Mesendoderm (in vitro differentiated cells): Measurements from ENCODE around the gene CATSPERZ.
"Not testable (repeated sequence)": the region's sequence is repeated elsewhere in the genome, so short reads cannot be mapped to it uniquely, and the experiment has no call there.

Experiments
- DNase-seq: peaks from one replicate; pipeline ENCODE4 v3.0.0; 2013
- H2AK5ac ChIP-seq: 2 replicates; pipeline ENCODE4 v1.6.1; 2013; ENCODE audit warnings: low read length, inconsistent platforms
- H2BK120ac ChIP-seq: 2 replicates; pipeline ENCODE4 v1.6.1; 2013; ENCODE audit warnings: low read depth, mild to moderate bottlenecking, low read length, moderate library complexity, mixed read lengths
- H2BK15ac ChIP-seq: replicated peaks from 2 replicates; pipeline ENCODE4 v1.6.1; 2013; ENCODE audit warnings: low read depth, mild to moderate bottlenecking, moderate library complexity
- H2BK5ac ChIP-seq: 2 replicates; pipeline ENCODE4 v1.6.1; 2013; ENCODE audit warnings: low read length, inconsistent platforms
- H3K18ac ChIP-seq: 2 replicates; pipeline ENCODE4 v1.6.1; 2013; ENCODE audit warnings: mild to moderate bottlenecking, low read length, mixed read lengths
- H3K23ac ChIP-seq: one replicate; pipeline ENCODE4 v1.6.1; 2013; ENCODE audit warnings: low read length
- H3K27ac ChIP-seq: 2 replicates; pipeline ENCODE4 v1.5.1; 2013; ENCODE audit warnings: low read depth, mild to moderate bottlenecking, inconsistent platforms, low read length, moderate library complexity
- H3K27me3 ChIP-seq: 2 replicates; pipeline ENCODE4 v1.6.1; 2013; ENCODE audit warnings: low read length, control low read depth, mild to moderate bottlenecking, inconsistent platforms; ENCODE audit not compliant: insufficient read depth, poor library complexity
- H3K36me3 ChIP-seq: 2 replicates; pipeline ENCODE4 v1.6.1; 2013; ENCODE audit warnings: low read length, inconsistent platforms; ENCODE audit not compliant: control insufficient read depth, insufficient read depth
- H3K4ac ChIP-seq: one replicate; pipeline ENCODE4 v1.6.1; 2013; ENCODE audit warnings: low read depth, mild to moderate bottlenecking, low read length, moderate library complexity
- H3K4me1 ChIP-seq: 2 replicates; pipeline ENCODE4 v1.6.1; 2013; ENCODE audit warnings: low read depth, low read length, inconsistent platforms; ENCODE audit not compliant: control insufficient read depth
- H3K4me2 ChIP-seq: 2 replicates; pipeline ENCODE4 v1.6.1; 2013; ENCODE audit warnings: low read length
- H3K4me3 ChIP-seq: 2 replicates; pipeline ENCODE4 v1.5.1; 2013; ENCODE audit warnings: mild to moderate bottlenecking, low read length
- H3K56ac ChIP-seq: one replicate; pipeline ENCODE4 v1.6.1; 2013; ENCODE audit warnings: low read length
- H3K79me1 ChIP-seq: 2 replicates; pipeline ENCODE4 v1.6.1; 2013; ENCODE audit warnings: low read length, inconsistent platforms
- H3K79me2 ChIP-seq: 2 replicates; pipeline ENCODE4 v1.6.1; 2013; ENCODE audit warnings: mild to moderate bottlenecking, low read length; ENCODE audit not compliant: control insufficient read depth, insufficient read depth
- H3K9ac ChIP-seq: 2 replicates; pipeline ENCODE4 v1.6.1; 2013; ENCODE audit warnings: low read length, inconsistent platforms
- H4K5ac ChIP-seq: one replicate; pipeline ENCODE4 v1.6.1; 2013; ENCODE audit warnings: low read length
- H4K8ac ChIP-seq: one replicate; pipeline ENCODE4 v1.6.1; 2013; ENCODE audit warnings: low read depth, mild to moderate bottlenecking, control low read depth, low read length, moderate library complexity
- WGBS: extraction: QIAGEN DNeasy Blood & Tissue Kit; methylation state at CpG from one replicate; pipeline ENCODE4 v1.1.7; 2013; ENCODE audit warnings: low lambda C conversion rate, missing lambda C conversion rate; ENCODE audit not compliant: insufficient coverage; ENCODE audit errors: extremely low coverage; 5-methylcytosine and 5-hydroxymethylcytosine counted together

CATSPERZ gene

DNA sequence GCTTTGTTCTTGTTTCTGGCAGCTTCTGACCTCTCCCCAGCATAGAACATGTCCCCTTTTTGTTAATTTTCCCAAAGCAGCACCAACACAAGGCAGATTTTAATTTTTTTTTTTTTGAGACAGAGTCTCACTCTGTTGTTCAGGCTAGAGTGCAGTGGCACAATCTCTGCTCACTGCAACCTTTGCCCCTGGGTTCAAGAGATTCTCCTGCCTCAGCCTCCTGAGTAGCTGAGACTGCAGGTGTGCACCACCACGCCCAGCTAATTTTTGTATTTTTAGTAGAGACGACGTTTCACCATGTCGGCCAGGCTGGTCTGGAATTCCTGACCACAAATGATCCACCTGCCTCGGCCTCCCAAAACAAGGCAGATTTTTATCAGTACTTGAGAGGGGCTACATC is 7.6 kb downstream of the CATSPERZ start:
- not testable (repeated sequence) for H4K8ac ChIP-seq, H3K27ac ChIP-seq, H3K36me3 ChIP-seq, H3K23ac ChIP-seq, H3K4me3 ChIP-seq, H4K5ac ChIP-seq, H3K18ac ChIP-seq, H3K9ac ChIP-seq, H3K79me2 ChIP-seq, H3K4ac ChIP-seq, H3K79me1 ChIP-seq, H3K56ac ChIP-seq, H2BK120ac ChIP-seq, H3K27me3 ChIP-seq, H2BK5ac ChIP-seq, H3K4me2 ChIP-seq, H2AK5ac ChIP-seq, H3K4me1 ChIP-seq, H2BK15ac ChIP-seq, DNase-seq
- no CpG with 5 or more reads among the region's 5 CpGs for WGBS

DNA sequence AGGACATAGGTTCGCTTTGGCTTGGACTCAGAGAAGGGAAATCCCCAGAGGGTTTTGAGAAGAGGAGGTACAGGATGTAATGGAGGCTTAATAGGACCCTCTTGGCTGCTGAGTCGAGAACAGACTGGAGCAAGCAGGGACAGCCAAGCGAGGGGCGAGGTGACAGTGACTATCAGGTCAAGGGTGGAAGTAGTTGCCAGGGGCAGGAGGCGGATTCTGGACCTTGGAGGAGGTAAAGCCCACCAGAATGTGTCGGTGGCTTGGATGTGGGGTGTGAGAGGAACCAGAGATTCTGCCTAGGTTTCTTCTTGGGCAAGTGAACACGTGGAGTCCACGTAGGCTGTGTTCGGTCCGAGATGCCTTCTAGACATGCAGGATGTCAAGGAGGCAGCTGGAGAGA is 12.8 kb downstream of the CATSPERZ start:
- H3K4me3 ChIP-seq, result no peak overlapping the region
- no peaks in the 10 kb centered on the region for H3K36me3 ChIP-seq

DNA sequence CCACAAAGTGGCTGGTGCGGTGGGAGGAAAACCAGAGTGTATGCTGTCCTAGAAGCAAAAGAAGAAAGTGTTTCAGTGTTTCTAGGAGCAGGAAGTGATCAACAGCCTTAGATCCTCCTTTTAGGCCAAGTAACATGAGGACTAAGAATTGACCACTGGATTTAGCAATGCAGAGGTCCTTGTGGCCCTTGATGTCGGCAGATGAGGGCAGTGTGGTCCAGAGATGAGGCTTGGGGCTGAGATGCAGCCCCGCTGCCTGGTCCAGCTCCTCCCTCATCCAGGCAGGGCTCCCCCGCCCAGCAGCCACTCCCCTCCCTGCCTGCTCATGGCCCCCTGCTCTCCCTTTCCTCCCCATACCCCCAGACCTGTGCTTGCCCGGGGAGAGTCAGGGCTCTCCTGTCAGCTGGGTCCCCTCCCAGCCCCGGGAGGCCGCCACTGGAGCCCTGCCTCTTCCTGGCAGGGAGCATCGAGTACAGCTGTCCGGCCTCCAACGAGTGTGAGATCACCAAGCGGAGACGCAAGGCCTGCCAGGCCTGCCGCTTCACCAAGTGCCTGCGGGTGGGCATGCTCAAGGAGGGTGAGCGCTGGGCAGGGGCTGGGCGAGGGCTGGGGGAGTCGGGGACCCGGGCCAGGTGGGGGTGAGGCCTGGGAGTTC is 13.5 kb downstream of the CATSPERZ start:
- no peak overlapping the region for H3K9ac ChIP-seq
- DNase-seq, result no peak
- H3K4me3 ChIP-seq, result no peak overlapping the region
- H4K5ac ChIP-seq, result no peak overlapping the region
- H3K79me2 ChIP-seq, result peaks cover 4% of the 10 kb centered on the region
- no peak overlapping the region for H3K4ac ChIP-seq
- no CpG with 5 or more reads among the region's 18 CpGs for WGBS
- no peak overlapping the region for H3K18ac ChIP-seq
- H3K36me3 ChIP-seq, result no peaks in the 10 kb centered on the region
- H4K8ac ChIP-seq, result no peak overlapping the region
- no peak overlapping the region for H2BK5ac ChIP-seq
- H2AK5ac ChIP-seq, result no peak overlapping the region
- H3K56ac ChIP-seq, result no peak overlapping the region
- no peak overlapping the region for H3K4me2 ChIP-seq
- H3K27me3 ChIP-seq, result no peaks in the 10 kb centered on the region
- no peaks in the 10 kb centered on the region for H3K79me1 ChIP-seq
- no peak overlapping the region for H3K27ac ChIP-seq
- H2BK120ac ChIP-seq, result no peak overlapping the region
- H3K4me1 ChIP-seq, result no peaks in the 10 kb centered on the region
- H2BK15ac ChIP-seq, result no peak overlapping the region
- no peak overlapping the region for H3K23ac ChIP-seq

More for the DNA sequence above, 12.8 kb downstream of the CATSPERZ start:
- H3K23ac ChIP-seq, result no peak overlapping the region
- no peak overlapping the region for H2AK5ac ChIP-seq
- no peak overlapping the region for H3K27ac ChIP-seq
- no peak overlapping the region for H2BK5ac ChIP-seq
- H3K56ac ChIP-seq, result no peak overlapping the region
- no peaks in the 10 kb centered on the region for H3K27me3 ChIP-seq
- H3K79me2 ChIP-seq, result peaks cover 4% of the 10 kb centered on the region
- no peak overlapping the region for H2BK120ac ChIP-seq
- H3K4me2 ChIP-seq, result no peak overlapping the region
- H3K9ac ChIP-seq, result no peak overlapping the region
- H3K4ac ChIP-seq, result no peak overlapping the region
- no peak overlapping the region for H4K5ac ChIP-seq
- no peak overlapping the region for H4K8ac ChIP-seq
- WGBS, result no CpG with 5 or more reads among the region's 10 CpGs
- H3K18ac ChIP-seq, result no peak overlapping the region
- no peak for DNase-seq
- no peak overlapping the region for H2BK15ac ChIP-seq
- H3K79me1 ChIP-seq, result no peaks in the 10 kb centered on the region
- no peaks in the 10 kb centered on the region for H3K4me1 ChIP-seq

DNA sequence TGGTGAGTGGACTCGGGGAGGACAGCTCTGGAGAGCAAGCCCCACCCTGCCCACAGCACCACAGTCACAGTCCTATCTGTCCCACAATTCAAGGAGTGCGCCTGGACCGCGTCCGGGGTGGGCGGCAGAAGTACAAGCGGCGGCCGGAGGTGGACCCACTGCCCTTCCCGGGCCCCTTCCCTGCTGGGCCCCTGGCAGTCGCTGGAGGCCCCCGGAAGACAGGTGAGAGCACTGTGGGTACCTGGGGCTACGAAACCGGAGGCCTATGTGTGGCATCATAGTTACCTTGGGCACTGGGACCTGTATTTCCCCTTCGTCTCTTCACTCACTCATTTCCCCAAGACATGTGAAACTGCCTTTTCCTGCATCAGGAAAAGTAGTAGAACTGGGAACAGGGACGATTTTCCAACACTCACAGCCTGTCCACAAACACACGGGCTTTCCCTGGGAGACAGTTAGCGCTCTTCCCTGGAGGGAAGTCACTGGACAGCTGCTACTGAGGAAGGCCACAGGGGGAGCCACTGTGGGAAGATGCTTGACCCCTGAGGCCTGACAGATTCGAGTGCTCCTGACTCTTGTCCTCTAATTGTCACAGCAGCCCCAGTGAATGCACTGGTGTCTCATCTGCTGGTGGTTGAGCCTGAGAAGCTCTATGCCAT is 14.1 kb downstream of the CATSPERZ start:
- no CpG with 5 or more reads among the region's 19 CpGs for WGBS
- Histone ChIP-seq H3K56ac (no peak overlapping the region), H3K4me2 (no peak overlapping the region), H2AK5ac (no peak overlapping the region), H2BK5ac (no peak overlapping the region), H3K4me3 (no peak overlapping the region), H3K9ac (no peak overlapping the region), H3K79me1 (peaks cover 2% of the 10 kb centered on the region), H4K8ac (no peak overlapping the region), H3K36me3 (no peaks in the 10 kb centered on the region), H3K4ac (no peak overlapping the region), H3K27me3 (no peaks in the 10 kb centered on the region), H3K79me2 (peaks cover 4% of the 10 kb centered on the region), H4K5ac (no peak overlapping the region), H3K23ac (no peak overlapping the region), H3K18ac (no peak overlapping the region), H3K4me1 (peaks cover 2% of the 10 kb centered on the region), H3K27ac (no peak overlapping the region), H2BK120ac (no peak overlapping the region), H2BK15ac (no peak overlapping the region)
- DNase-seq, result no peak

DNA sequence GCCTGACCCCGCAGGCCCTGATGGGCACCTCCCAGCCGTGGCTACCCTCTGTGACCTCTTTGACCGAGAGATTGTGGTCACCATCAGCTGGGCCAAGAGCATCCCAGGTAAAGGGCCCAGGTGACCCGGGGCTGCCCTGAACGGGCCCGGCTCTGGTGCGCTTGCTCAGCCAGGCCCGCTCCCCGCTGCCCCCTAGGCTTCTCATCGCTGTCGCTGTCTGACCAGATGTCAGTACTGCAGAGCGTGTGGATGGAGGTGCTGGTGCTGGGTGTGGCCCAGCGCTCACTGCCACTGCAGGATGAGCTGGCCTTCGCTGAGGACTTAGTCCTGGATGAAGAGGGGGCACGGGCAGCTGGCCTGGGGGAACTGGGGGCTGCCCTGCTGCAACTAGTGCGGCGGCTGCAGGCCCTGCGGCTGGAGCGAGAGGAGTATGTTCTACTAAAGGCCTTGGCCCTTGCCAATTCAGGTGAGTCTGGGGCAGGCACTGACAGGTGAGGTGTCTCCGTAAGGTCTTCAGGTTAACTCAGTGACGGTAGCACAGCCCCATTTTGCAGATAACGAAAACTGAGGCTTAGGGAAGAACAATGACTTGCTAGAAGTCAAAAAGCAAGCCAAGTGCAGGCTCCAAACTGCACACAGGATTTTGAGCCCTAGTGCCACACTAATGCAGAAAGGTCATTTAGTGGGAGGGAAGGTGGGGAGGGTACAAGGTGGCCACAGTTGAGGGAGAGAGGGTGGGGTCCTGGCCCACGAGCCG is 14.8 kb downstream of the CATSPERZ start:
- Histone ChIP-seq H3K79me1 (peaks cover 5% of the 10 kb centered on the region), H3K56ac (no peak overlapping the region), H3K9ac (no peak overlapping the region), H3K4me3 (no peak overlapping the region), H3K18ac (no peak overlapping the region), H3K4ac (no peak overlapping the region), H3K36me3 (no peaks in the 10 kb centered on the region), H3K27me3 (no peaks in the 10 kb centered on the region), H2BK5ac (no peak overlapping the region), H4K5ac (no peak overlapping the region), H2AK5ac (no peak overlapping the region), H3K4me1 (peaks cover 3% of the 10 kb centered on the region), H2BK15ac (no peak overlapping the region), H3K23ac (no peak overlapping the region), H2BK120ac (no peak overlapping the region), H3K4me2 (no peak overlapping the region), H4K8ac (no peak overlapping the region), H3K27ac (no peak overlapping the region), H3K79me2 (peaks cover 4% of the 10 kb centered on the region)
- WGBS, result no CpG with 5 or more reads among the region's 24 CpGs
- no peak for DNase-seq
